ENCODE results near the gene DGCR2.
"Not testable (repeated sequence)": the region's sequence is repeated elsewhere in the genome, so short reads cannot be mapped to it uniquely, and the experiment has no call there.

The DGCR2 gene

GRCh38 chr22:19057999-19058491, 64.2 kb downstream of the DGCR2 start:
- DNase-seq: no peak

DNA sequence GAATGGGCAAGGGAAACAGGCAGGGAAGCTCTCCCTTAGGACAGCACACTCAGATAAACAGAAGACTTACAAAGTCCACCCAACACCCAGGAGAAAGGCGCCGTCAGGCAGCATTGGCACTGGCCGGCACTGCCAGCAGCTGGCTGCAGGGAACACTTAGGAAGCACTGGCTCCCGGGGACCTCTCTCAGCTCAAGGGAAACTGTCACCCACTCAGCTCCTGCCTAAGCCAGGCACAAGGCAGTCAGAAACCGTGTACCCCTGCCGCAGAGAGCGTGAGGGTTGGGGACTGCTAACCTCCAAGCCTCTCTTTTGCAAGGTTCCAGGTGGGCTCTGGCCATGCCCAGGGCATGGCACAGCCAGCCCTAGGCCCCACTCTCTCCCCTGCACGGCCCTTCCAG, 64.7 kb downstream of the DGCR2 start:
- no peak for DNase-seq

DNA sequence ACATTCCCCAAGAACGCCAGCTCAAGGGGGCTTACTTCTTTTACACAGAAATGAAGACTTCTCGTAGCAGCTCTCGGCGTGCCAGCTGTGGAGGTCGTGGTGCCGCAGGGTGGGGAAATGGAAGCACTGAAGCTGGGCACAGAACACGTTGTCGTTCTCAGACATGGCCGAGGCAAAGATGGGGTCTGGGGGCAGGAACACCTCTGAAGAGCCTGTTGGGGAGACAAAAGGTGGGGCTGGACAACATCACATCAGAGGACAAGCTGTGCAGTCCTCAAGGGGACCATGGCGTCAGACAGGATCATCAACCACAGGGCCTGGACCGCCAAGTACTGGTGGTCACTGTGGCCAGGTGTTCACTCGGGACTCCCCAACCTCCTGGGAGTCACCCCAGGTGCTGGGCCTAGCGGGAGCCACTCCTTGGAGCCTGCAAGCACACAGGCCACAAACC, 65.2 kb downstream of the DGCR2 start:
- DNase-seq: no peak

- DNase-seq: no peak
Measured at GRCh38 chr22:19055801-19056200, 66.4 kb downstream of the DGCR2 start.

- DNase-seq: no peak
Measured at GRCh38 chr22:19052941-19053541, 69.2 kb downstream of the DGCR2 start.

DNA sequence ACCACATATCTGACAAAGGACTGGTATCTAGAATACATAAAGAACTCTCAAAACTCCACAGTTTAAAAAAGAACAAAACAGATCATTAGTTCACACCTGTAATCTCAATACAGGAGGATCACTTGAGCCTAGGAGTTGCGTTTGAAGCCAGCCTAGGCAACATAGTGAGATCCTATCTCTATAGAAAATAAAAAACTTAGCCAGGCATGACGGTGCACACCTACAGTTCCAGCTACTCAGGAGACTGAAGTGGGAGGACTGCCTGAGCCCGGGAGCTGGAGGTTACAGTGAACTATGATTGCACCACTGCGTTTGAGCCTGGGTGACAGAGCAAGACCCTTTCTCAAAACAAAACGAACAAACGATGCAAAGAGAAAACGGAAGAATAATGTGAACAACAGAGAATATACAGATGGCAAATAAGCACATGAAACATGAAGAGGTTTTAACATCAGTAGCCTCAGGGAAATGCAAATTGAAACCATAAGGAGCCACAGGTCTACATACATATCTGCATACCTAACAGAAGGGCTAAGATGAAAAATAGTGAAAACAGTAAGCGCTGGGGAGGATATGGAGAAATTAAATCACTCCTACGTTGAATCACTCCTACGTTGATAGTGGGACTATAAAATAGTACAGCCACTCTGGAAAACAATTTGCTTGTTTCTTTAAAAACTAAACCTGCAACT, 70.7 kb downstream of the DGCR2 start:
- DNase-seq: no peak

- DNase-seq: not testable (repeated sequence)
Measured at GRCh38 chr22:19050847-19051246, 71.4 kb downstream of the DGCR2 start.

DNA sequence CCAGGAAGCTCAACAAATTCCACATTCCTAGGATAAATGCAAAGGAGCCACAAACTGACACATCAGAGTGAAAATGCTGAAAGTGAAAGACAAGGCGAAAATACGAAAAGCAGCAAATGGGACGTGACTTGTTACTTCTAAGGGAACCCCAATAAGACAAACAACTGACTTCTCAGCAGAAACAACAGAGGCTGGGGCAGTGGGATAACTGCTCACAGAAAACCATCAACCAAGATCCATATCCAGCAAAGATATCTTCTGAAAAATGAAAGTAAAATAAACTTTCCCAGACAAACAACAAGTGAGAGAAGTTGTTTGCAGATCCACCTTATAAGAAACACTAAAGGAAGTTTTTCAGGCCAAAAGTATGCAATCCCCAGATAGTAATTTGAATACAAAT, 72.1 kb downstream of the DGCR2 start:
- DNase-seq: no peak

GRCh38 chr22:19048531-19048930, 73.7 kb downstream of the DGCR2 start:
- no peak for DNase-seq

DNA sequence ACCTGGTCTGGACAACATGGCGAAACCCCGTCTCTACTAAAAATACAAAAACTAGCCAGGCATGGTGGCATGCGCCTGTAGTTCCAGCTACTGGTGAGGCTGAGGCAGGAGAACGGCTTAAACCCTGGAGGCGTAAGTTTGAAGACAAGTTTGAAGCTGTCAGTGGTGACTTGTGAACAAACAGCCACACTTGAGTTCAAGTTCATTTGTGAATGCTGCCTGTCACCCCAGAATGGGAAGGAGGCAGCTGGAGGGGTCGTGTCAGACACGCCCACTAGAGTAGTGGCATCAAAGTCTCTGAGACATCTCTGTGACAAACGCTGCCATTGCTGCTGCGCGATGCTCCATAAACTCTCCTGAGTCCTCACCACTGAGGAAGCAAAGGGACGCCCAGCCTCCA, 74.2 kb downstream of the DGCR2 start:
- no peak for DNase-seq

DNA sequence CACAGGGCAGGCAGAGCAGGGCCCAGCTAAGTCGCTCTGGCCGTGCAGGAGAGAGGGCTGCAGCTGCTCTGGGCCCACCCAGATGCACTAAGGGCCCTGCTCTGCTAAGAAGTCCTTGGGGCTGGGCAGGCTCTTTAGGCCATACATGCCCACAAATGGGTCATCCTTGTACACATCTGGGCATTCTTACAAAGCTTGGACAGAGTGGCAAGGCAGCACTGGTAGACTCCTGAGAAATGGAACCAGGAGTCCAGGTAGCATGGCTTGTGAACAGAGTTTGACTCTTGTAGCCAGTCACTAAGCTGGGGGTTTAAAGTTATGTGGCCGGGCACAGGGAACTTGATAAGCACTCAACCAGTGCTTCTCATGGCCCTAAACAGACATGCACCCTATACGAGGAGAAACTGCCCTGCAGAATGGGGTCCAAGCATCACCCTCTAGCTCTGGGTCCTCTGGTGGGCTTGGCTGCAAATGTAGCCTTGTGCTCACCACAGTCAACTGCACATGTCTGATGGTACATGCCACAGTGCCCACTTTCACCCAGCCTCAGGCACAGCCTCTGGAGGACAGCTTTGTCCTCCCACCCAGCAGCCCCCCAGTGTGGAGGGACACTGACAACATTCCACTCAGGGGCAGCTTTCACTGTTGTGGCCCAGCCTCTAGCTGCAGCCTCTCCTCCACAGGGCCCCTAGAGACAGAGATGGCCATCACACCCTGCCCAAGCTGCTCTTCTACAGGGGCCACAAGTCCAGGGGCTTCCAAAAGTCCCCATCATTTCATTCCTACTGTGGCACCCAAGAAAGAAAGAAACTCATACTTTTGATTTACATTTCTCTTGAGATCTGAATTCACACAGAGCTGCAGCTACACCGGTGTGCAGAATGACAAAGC, 75.2 kb downstream of the DGCR2 start:
- DNase-seq: no peak

GRCh38 chr22:19046287-19046686, 75.9 kb downstream of the DGCR2 start:
- DNase-seq: no peak

GRCh38 chr22:19045094-19045493, 77.1 kb downstream of the DGCR2 start:
- DNase-seq: no peak

- DNase-seq: no peak
Measured at GRCh38 chr22:19044381-19044780, 77.8 kb downstream of the DGCR2 start.

DNA sequence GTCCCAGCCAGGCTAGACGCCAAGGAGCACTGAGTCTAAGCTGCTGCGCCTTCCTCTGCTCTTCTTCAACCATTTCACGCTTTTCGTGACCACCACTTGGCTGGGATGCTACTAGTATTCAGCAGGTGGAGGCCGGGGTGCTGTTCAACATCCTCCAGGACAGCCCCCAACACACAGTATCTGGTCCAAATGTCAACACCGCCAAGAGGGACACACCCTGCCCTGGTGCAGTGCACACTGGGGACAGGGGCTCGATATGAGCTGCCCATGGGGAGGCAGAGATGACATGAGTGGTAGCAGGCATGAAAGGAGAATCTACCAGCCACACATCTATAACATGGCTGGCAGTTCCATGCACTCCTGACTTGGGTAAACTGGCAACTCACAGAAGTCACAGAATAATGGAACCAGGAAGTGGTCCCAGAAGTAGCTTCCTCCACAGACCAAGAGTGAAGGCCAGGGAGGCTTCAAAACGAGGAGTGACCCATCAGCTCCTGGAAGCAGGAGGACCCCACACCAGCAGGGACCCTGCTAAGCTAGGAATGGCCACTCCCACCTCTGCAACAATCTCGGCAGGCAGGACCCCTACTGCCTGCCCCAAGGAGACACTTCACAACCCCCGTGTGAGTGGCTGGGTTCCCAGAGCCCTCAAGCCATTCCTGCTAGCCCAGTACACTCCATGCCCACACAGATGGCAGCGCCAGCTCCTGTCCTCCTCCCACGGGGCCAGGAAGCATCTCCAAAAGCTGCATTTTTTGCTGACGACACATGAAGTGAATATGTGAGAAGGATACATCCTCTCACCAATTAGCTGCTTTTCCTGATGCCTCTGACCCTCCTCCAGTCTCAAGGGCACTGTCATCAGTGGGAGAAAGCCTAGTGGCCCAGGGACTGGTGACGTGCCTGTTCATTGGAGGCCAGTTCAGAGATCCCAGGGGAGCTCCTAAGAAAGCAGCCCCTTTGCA, 78.8 kb downstream of the DGCR2 start:
- DNase-seq: no peak

GRCh38 chr22:19042285-19043120, 79.7 kb downstream of the DGCR2 start:
- no peak for DNase-seq

DNA sequence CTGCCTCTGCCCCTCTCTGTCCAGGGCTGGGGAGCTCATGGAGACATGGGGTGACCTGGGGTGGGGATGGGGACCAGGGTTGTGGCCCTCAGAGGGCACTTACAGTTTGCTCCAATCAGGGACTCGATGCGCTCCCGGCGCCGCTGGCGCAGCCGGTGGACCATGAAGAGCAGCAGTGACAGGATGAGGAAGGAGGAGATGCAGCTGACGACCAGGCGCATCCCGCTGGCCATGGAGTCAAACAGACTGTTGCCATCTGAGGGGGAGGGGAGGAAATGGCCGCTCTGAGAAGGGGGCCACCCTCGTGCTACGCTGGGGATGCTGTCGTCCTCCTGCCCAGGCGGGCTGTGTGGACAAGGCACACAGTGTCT, 80.5 kb downstream of the DGCR2 start:
- no peak for DNase-seq

GRCh38 chr22:19040888-19041703, 81.1 kb downstream of the DGCR2 start:
- no peak for DNase-seq

- no peak for DNase-seq
Measured at GRCh38 chr22:19040391-19040861, 81.8 kb downstream of the DGCR2 start.

DNA sequence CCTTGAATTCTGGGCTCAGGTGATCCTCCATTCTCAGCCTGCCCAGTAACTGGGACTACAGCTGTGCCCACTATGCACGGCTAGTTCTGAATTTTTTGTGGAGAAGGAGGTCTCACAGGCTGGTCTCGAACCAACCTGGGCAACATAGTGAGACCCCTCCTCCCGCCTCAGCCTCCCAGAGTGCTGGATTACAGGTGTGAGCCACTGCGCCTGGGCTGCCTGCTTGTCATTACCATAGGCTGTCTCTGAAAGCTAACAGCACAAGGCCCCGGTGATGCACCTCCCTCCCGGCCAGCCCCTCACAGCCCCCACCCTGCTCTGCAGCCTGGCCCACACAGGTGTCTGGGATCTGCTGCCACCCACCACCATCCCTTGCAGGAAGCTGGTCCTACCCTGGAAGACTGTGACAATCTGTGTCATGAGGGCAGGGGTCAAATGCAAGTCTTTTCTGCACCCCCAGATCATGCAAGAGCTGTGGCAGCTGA, 82.4 kb downstream of the DGCR2 start:
- no peak for DNase-seq
